BE2C (cell line): ENCODE data around the gene HMGXB3.

ENCODE experiments used
- DNase-seq: peaks from one replicate; pipeline ENCODE4 v3.0.0-alpha.2; 2020
- H3K27me3 ChIP-seq: fragments of 250-450 bp; sonication (Bioruptor Pico); 2 replicates; pipeline ENCODE4 v1.5.1; 2020; ENCODE audit warnings: mild to moderate bottlenecking
- H3K36me3 ChIP-seq: fragments of 250-450 bp; sonication (Bioruptor Pico); 2 replicates; pipeline ENCODE4 v1.5.1; 2020; ENCODE audit warnings: mild to moderate bottlenecking
- H3K4me1 ChIP-seq: fragments of 250-450 bp; sonication (Bioruptor Pico); 2 replicates; pipeline ENCODE4 v1.5.1; 2020
- H3K4me3 ChIP-seq: 2 replicates; pipeline ENCODE4 v1.5.1; 2011; ENCODE audit warnings: low read depth, low read length
- H3K9me3 ChIP-seq: fragments of 250-450 bp; sonication (Bioruptor Pico); 2 replicates; pipeline ENCODE4 v1.5.1; 2020
- CTCF ChIP-seq: IDR thresholded peaks from 2 replicates; pipeline ENCODE4 v1.5.1; 2012; ENCODE audit warnings: mild to moderate bottlenecking, low read depth, low read length

The HMGXB3 gene

GRCh38 chr5:150101023-150101422, 100.5 kb downstream of the HMGXB3 start:
- no peak for DNase-seq
- no peaks in the 10 kb centered on the region; the same call in 1 of the 2 replicates for H3K9me3 ChIP-seq
- TF ChIP-seq CTCF, result no peak
- no peak overlapping the region for H3K4me3 ChIP-seq
- no peaks in the 10 kb centered on the region for H3K36me3 ChIP-seq
- H3K4me1 ChIP-seq, result no peaks in the 10 kb centered on the region
- peaks cover 11% of the 10 kb centered on the region for H3K27me3 ChIP-seq
